Gastroesophageal sphincter (tissue), 4 donors: ENCODE results near the gene CD93. TPM values are rescaled to one million over a fixed set of nuclear protein-coding genes. Genes with fewer than 3 reads are reported as not detected.

Experiments used
- ATAC-seq: fragments of 150-250 bp; one replicate; pipeline ENCODE4 v1.9.1; 2016; ENCODE audit warnings: mild to moderate bottlenecking, moderate library complexity
- H3K27ac ChIP-seq, 4 donors: fragments of 200-600 bp; sonication (generic) in 3 of 4; 1 replicate in 3 of 4; 2 replicates in 1 of 4; pipeline ENCODE4 v1.5.1; 2016 to 2019
- H3K27me3 ChIP-seq: fragments of 200-600 bp; sonication (generic); one replicate; pipeline ENCODE4 v1.5.1; 2019
- H3K36me3 ChIP-seq, 2 donors: fragments of 200-600 bp; sonication (generic); one replicate each; pipeline ENCODE4 v1.5.1; 2019; ENCODE audit warnings: control low read depth in 1 of 2
- H3K4me1 ChIP-seq, 3 donors: fragments of 200-600 bp; sonication (generic); 1 replicate in 2 of 3; 2 replicates in 1 of 3; pipeline ENCODE4 v1.5.1; 2016 to 2019; ENCODE audit warnings: control low read depth in 2 of 3
- H3K4me3 ChIP-seq, 2 donors: fragments of 200-600 bp; sonication (generic); one replicate each; pipeline ENCODE4 v1.5.1; 2019; ENCODE audit warnings: mild to moderate bottlenecking in 1 of 2, moderate library complexity in 1 of 2
- H3K9me3 ChIP-seq, 3 donors: fragments of 200-600 bp; sonication (generic); one replicate each; pipeline ENCODE4 v1.5.1; 2017 to 2019; ENCODE audit warnings: control low read depth in 2 of 3
- CTCF ChIP-seq, 4 experiments: fragments of 200-600 bp in 2 of 4; fragments of 450-650 bp in 2 of 4; sonication (generic) in 1 of 4; IDR thresholded peaks; one replicate each; pipeline ENCODE4 v1.5.1; 2017 to 2019; ENCODE audit warnings: antibody characterized with exemption in 4 of 4, mild to moderate bottlenecking in 2 of 4, moderate library complexity in 2 of 4
- EP300 ChIP-seq: sonication (generic); formaldehyde crosslinking; IDR thresholded peaks from one replicate; pipeline ENCODE4 v1.6.1; 2017; ENCODE audit warnings: antibody characterized with exemption, mild to moderate bottlenecking
- POLR2A ChIP-seq, 2 donors: fragments of 450-650 bp; IDR thresholded peaks; one replicate each; pipeline ENCODE4 v1.6.1; 2017; ENCODE audit warnings: antibody characterized with exemption in 2 of 2, mild to moderate bottlenecking in 2 of 2, moderate library complexity in 1 of 2
- POLR2AphosphoS5 ChIP-seq: sonication (generic); formaldehyde crosslinking; IDR thresholded peaks from one replicate; pipeline ENCODE4 v1.6.1; 2017; ENCODE audit warnings: antibody characterized with exemption
- WGBS, 2 donors: methylation state at CpG; one replicate each; pipeline ENCODE4 v1.1.5; 2018; ENCODE audit warnings: low coverage in 1 of 2; 5-methylcytosine and 5-hydroxymethylcytosine counted together
- total RNA-seq, 4 donors: library from RNA; depleted of rRNA; stranded (reverse); fragments of >200 nt; gene quantifications; one replicate each; pipeline ENCODE4 v1.1.0, GENCODE V29; 2016

Gene CD93
- total RNA-seq, 4 donors from 2014 or later: 20.4 to 75.4 (median 47.2) TPM

GRCh38 chr20:23116311-23117089 is 30.4 kb upstream of the CD93 start:
- Histone ChIP-seq H3K4me1 (peaks cover 0 to 9% (median 3%) of the 10 kb centered on the region in 3 donors), H3K27ac (peak overlapping the region in 1 of 4 donors; percentile 32), H3K36me3 (no peaks in the 10 kb centered on the region), H3K4me3 (no peak overlapping the region), H3K27me3 (peaks cover under 1% of the 10 kb centered on the region), H3K9me3 (no peaks in the 10 kb centered on the region)
- 75 to 93% methylated on average over 4 to 9 of the region's 10 CpGs for WGBS, 2 donors
- TF ChIP-seq POLR2AphosphoS5: no peak
- ATAC-seq: no peak

GRCh38 chr20:23115822-23116221 is 29.7 kb upstream of the CD93 start:
- Histone ChIP-seq H3K4me3 (no peak overlapping the region), H3K36me3 (no peaks in the 10 kb centered on the region), H3K4me1 (peaks cover 0 to 9% (median 3%) of the 10 kb centered on the region in 3 donors), H3K27ac (no peak overlapping the region), H3K9me3 (no peaks in the 10 kb centered on the region), H3K27me3 (no peaks in the 10 kb centered on the region)
- WGBS, 2 donors: 74 to 95% methylated on average over 3 of the region's 3 CpGs
- TF ChIP-seq CTCF (IDR thresholded peaks at IDR 0.05) (no peak), POLR2A (IDR thresholded peaks at IDR 0.05) (no peak), POLR2AphosphoS5 (no peak), EP300 (no peak)
- peak; percentile 21 for ATAC-seq

GRCh38 chr20:23114448-23115082 is 28.4 kb upstream of the CD93 start:
- no peaks in the 10 kb centered on the region for H3K9me3 ChIP-seq
- ATAC-seq: no peak
- WGBS, 2 donors: 91 to 100% methylated on average over 5 to 6 of the region's 8 CpGs
- H3K27ac ChIP-seq: peak overlapping the region in 2 of 4 donors; percentile 7 to 20
- no peaks in the 10 kb centered on the region for H3K27me3 ChIP-seq
- peaks cover 0 to 3% (median 0%) of the 10 kb centered on the region in 3 donors for H3K4me1 ChIP-seq
- no peak overlapping the region for H3K4me3 ChIP-seq
- TF ChIP-seq POLR2A (IDR thresholded peaks at IDR 0.05) (no peak), POLR2AphosphoS5 (no peak), EP300 (no peak), CTCF (IDR thresholded peaks at IDR 0.05) (no peak)
- H3K36me3 ChIP-seq: no peaks in the 10 kb centered on the region

GRCh38 chr20:23114018-23114417 is 27.9 kb upstream of the CD93 start:
- TF ChIP-seq CTCF (IDR thresholded peaks at IDR 0.05) (no peak), POLR2AphosphoS5 (no peak), POLR2A (IDR thresholded peaks at IDR 0.05) (no peak), EP300 (no peak)
- Histone ChIP-seq H3K27ac (peak overlapping the region in 2 of 4 donors; percentile 7 to 20), H3K4me1 (peaks cover 0 to 3% (median 0%) of the 10 kb centered on the region in 3 donors), H3K4me3 (no peak overlapping the region), H3K36me3 (no peaks in the 10 kb centered on the region), H3K27me3 (no peaks in the 10 kb centered on the region), H3K9me3 (no peaks in the 10 kb centered on the region)
- no peak for ATAC-seq
- WGBS, 2 donors: 100% methylated on average over 1 of the region's 2 CpGs; no CpG with 5 or more reads in 1 of the 2 donors

- ATAC-seq: no peak
- H3K27ac ChIP-seq: no peak overlapping the region
- WGBS, 2 donors: 80% methylated on average over 1 of the region's 1 CpG; no CpG with 5 or more reads in 1 of the 2 donors
Observed at GRCh38 chr20:23112595-23112994, 26.5 kb upstream of the CD93 start.

More at GRCh38 chr20:23112595-23112994, 26.5 kb upstream of the CD93 start:
- no peaks in the 10 kb centered on the region for H3K36me3 ChIP-seq
- no peak overlapping the region for H3K4me3 ChIP-seq
- no peaks in the 10 kb centered on the region for H3K27me3 ChIP-seq
- TF ChIP-seq EP300 (no peak), POLR2AphosphoS5 (no peak), CTCF (IDR thresholded peaks at IDR 0.05) (no peak)
- H3K4me1 ChIP-seq: peaks cover 0 to 3% (median 3%) of the 10 kb centered on the region in 3 donors
- no peaks in the 10 kb centered on the region for H3K9me3 ChIP-seq
